Ovary (tissue), 10 donors: ENCODE results near the gene ARVCF. TPM values are rescaled to one million over a fixed set of nuclear protein-coding genes. Genes with fewer than 3 reads are reported as not detected.

Experiments
- DNase-seq, 5 donors: peaks; one replicate each; pipeline ENCODE4 v3.0.0-alpha.2; 2019 to 2020
- H3K27ac ChIP-seq, 2 donors: fragments of 200-600 bp; one replicate each; pipeline versions ENCODE4 v1.5.1 to v1.8.0; 2019 to 2022
- H3K27me3 ChIP-seq: fragments of 200-600 bp; one replicate; pipeline ENCODE4 v1.8.0; 2022
- H3K36me3 ChIP-seq: fragments of 200-600 bp; sonication (generic); one replicate; pipeline ENCODE4 v1.5.1; 2019
- H3K4me1 ChIP-seq: one replicate; pipeline ENCODE4 v1.8.1; 2013; ENCODE audit warnings: mild to moderate bottlenecking, moderate library complexity; ENCODE audit not compliant: insufficient read depth
- H3K4me3 ChIP-seq: fragments of 200-600 bp; sonication (generic); one replicate; pipeline ENCODE4 v1.5.1; 2017
- H3K9me3 ChIP-seq, 2 donors: fragments of 200-600 bp in 1 of 2; sonication (generic) in 1 of 2; one replicate each; pipeline versions ENCODE4 v1.5.1 to v1.8.1; 2013 to 2019; ENCODE audit warnings: mild to moderate bottlenecking in 1 of 2, moderate library complexity in 1 of 2
- EP300 ChIP-seq: sonication (generic); formaldehyde crosslinking; IDR thresholded peaks from one replicate; pipeline ENCODE4 v1.6.1; 2017; ENCODE audit warnings: antibody characterized with exemption
- POLR2A ChIP-seq: fragments of 450-650 bp; IDR thresholded peaks from one replicate; pipeline ENCODE4 v1.6.1; 2017; ENCODE audit warnings: antibody characterized with exemption, mild to moderate bottlenecking, moderate library complexity
- WGBS, 3 donors: extraction: QIAGEN DNeasy Blood & Tissue Kit in 1 of 3; methylation state at CpG; one replicate each; pipeline versions ENCODE4 v1.1.5 to v1.1.7; 2013 to 2017; 5-methylcytosine and 5-hydroxymethylcytosine counted together
- intact Hi-C, 4 donors: fragments of 100-400 bp; cut with DNase I; formaldehyde crosslinking; loops; one replicate each; pipeline versions ENCODE4 v1.11.0 to v1.15.1; 2022 to 2023
- long read RNA-seq, 3 donors: library from polyadenylated mRNA in 2 of 3; unstranded in 2 of 3; transcript quantifications; one replicate each; pipeline ENCODE4 v2.0.0 and lab custom pipeline, GENCODE V29; 2021 to 2026
- polyA plus RNA-seq, 2 donors: library from polyadenylated mRNA; stranded (reverse); fragments of 200-250 nt in 1 of 2; fragments of 350-450 nt in 1 of 2; fragmentation: Illumina TruSeq in 1 of 2; extraction: RNeasy Lipid Tissue Mini Kit (QIAGEN cat#74804) in 1 of 2; gene quantifications; one replicate each; pipeline ENCODE4 v1.2.3, GENCODE V29; 2013 to 2014
- total RNA-seq, 7 donors: library from RNA; depleted of rRNA in 2 of 7; stranded (reverse); fragments of >200 nt in 2 of 7; fragmentation: NEBNext Ultra II Directional in 3 of 7; extraction: Animal tissue kit (Norgen Biotek cat#: 25700) in 3 of 7; gene quantifications; one replicate each; pipeline versions ENCODE4 v1.1.0 to v1.2.4, GENCODE V29; 2016 to 2023
- TF ChIP-seq, protein P1 (sequence below), 3 donors: fragments of 450-650 bp in 2 of 3; fragments of 200-600 bp in 1 of 3; IDR thresholded peaks; one replicate each; pipeline versions ENCODE4 v1.5.1 to v1.8.0; 2016 to 2022; ENCODE audit warnings: antibody characterized with exemption in 3 of 3, mild to moderate bottlenecking in 1 of 3
- donor health status: DM: no; HTN: no; CAD: no; lungs with moderate emphysema.
- donor health status: DM: no; HTN: no; CAD: no.
- donor health status: Bipolar disorder and iron deficiency.
- donor health status: DM: yes; HTN: yes; CAD: no.
- donor health status: DM: no; HTN: no; CAD: no.
- donor health status: DM: yes; HTN: yes; CAD: no.

Gene ARVCF, protein sequence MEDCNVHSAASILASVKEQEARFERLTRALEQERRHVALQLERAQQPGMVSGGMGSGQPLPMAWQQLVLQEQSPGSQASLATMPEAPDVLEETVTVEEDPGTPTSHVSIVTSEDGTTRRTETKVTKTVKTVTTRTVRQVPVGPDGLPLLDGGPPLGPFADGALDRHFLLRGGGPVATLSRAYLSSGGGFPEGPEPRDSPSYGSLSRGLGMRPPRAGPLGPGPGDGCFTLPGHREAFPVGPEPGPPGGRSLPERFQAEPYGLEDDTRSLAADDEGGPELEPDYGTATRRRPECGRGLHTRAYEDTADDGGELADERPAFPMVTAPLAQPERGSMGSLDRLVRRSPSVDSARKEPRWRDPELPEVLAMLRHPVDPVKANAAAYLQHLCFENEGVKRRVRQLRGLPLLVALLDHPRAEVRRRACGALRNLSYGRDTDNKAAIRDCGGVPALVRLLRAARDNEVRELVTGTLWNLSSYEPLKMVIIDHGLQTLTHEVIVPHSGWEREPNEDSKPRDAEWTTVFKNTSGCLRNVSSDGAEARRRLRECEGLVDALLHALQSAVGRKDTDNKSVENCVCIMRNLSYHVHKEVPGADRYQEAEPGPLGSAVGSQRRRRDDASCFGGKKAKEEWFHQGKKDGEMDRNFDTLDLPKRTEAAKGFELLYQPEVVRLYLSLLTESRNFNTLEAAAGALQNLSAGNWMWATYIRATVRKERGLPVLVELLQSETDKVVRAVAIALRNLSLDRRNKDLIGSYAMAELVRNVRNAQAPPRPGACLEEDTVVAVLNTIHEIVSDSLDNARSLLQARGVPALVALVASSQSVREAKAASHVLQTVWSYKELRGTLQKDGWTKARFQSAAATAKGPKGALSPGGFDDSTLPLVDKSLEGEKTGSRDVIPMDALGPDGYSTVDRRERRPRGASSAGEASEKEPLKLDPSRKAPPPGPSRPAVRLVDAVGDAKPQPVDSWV
- total RNA-seq (10 to 100 TPM in 6 of 7 donors, 1 to 10 TPM in 1; 9.0 to 23.8 (median 14.0) TPM), polyA plus RNA-seq (10 to 100 TPM in 1 of 2 donors, under 1 TPM in 1; 0.42 to 17.4 TPM)
- long read RNA-seq, donor 1, partial matches to known transcripts = 13 of 64 reads
- long read RNA-seq, donor 1, other reads (novel, unspliced or antisense) = 50 of 64 reads
- long read RNA-seq, donor 2 = 0 reads
- long read RNA-seq, donor 3, partial matches to known transcripts = 5 of 36 reads
- long read RNA-seq, donor 3, other reads (novel, unspliced or antisense) = 30 of 36 reads

DNA sequence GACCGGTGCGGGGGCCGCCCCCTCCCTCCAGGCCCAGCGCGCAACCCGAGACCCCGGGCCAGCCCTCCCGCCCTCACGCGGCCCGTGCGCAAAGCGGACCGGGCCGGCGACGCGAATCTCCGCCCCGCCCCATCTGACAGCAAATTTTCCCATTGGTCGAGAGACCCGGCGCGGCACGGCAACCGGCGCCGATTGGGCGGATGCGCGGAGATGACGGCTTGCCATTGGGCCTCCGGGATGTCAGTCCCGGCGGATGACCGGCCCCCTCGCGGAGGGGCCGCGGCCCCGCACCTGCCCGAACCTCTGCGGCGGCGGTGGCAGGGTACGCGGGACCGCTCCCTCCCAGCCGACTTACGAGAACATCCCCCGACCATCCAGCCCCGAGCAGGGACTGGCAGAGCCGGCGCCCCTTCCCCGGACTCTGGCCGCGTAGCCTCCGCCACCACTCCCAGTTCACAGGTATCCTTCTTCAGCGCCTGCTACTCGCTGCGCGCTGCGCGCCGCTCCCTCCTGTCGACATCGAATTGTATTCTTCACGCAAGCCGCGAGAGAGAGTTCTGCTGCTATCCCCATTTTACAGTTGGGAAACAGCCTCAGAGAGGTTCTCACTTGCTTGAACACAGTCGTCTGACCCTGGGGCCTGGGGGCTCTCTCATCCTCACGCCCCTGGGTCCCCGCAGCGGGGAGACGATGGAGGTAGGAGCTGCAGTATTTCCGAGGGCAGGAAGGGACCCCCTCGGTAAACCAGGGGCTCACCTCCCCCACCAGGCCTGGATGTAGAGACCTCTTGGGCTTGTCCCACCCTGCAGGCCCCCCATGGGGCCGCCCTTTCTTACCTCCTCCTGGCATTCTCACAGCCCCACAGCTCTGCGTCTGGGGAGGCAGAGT is at the start of gene ARVCF:
Gene ARVCF (minus strand): TSS at position 90 of the 888 bp plus-strand sequence. CDS start 26,029 bp downstream, outside the sequence.
- WGBS, 3 donors = 1 to 2% (median 1%) methylated on average over 56 to 79 of the region's 79 CpGs

DNA sequence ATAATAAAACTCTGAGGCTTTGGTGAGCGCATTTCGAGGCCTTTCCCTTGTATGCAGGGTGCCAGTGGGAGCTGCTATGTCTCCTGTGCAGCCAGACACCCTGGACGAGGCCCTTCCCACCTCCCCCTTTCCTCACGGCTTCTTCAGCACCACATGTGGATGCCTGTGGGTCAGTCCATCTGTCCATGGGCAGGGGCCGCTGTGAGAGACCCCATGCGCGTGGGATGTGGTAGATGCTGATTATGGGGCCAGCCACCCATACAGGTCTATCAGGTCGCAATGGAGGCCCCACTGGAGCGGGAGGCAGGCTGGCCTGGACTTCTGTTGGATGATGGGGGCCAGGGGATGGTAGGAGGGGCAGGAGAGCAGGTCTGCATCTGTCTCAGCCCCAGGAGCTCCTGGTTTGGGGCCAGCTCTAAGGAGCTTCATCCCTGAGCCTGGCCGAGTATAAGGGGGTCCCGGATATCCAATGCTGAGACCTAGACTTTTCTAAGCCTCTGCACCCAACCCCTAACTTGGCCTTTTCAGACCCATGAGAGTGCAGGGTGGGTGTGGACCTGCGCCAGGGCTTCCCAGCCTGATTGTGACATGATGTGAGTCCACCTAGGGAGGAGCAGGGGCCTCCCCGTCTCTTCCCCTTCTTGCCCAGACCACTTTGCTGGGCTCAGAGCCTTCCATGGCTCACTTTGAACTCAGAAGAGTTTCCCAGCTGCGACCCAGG is 49.4 kb upstream of the ARVCF start:
- Histone ChIP-seq H3K4me1 (no peaks in the 10 kb centered on the region), H3K4me3 (no peak overlapping the region), H3K27ac (no peak overlapping the region), H3K9me3 (no peaks in the 10 kb centered on the region), H3K36me3 (no peaks in the 10 kb centered on the region), H3K27me3 (no peaks in the 10 kb centered on the region)
- DNase-seq = no peak
- 83 to 84% (median 83%) methylated on average over 14 of the region's 14 CpGs for WGBS, 3 donors
- TF ChIP-seq, protein P1, sequence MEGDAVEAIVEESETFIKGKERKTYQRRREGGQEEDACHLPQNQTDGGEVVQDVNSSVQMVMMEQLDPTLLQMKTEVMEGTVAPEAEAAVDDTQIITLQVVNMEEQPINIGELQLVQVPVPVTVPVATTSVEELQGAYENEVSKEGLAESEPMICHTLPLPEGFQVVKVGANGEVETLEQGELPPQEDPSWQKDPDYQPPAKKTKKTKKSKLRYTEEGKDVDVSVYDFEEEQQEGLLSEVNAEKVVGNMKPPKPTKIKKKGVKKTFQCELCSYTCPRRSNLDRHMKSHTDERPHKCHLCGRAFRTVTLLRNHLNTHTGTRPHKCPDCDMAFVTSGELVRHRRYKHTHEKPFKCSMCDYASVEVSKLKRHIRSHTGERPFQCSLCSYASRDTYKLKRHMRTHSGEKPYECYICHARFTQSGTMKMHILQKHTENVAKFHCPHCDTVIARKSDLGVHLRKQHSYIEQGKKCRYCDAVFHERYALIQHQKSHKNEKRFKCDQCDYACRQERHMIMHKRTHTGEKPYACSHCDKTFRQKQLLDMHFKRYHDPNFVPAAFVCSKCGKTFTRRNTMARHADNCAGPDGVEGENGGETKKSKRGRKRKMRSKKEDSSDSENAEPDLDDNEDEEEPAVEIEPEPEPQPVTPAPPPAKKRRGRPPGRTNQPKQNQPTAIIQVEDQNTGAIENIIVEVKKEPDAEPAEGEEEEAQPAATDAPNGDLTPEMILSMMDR (IDR thresholded peaks at IDR 0.05) = no peak
- no peak for TF ChIP-seq EP300
- TF ChIP-seq POLR2A = no peak
- intact Hi-C loops = no loop called here

More for the DNA sequence above, at the start of gene ARVCF:
- Histone ChIP-seq H3K4me3 (peak within 1 kb of the TSS; percentile 57), H3K4me1 (peaks cover 11% of the 10 kb centered on the region), H3K27me3 (no peaks in the 10 kb centered on the region), H3K9me3 (no peaks in the 10 kb centered on the region), H3K27ac (peak within 1 kb of the TSS in 1 of 2 donors; percentile 22), H3K36me3 (no peaks in the 10 kb centered on the region)
- intact Hi-C loops = loop anchor here in 2 of 4 donors (5.0 kb wide), 2 partner anchors 40 to 285 kb away; no protein-coding TSS in a partner anchor
- DNase-seq = peak; percentile 86 to 94 (median 92)
- TF ChIP-seq POLR2A (no peak), EP300 (no peak)
- TF ChIP-seq, protein P1 (IDR thresholded peaks at IDR 0.05) = peak in 2 of 3 donors; percentile 39 to 48

DNA sequence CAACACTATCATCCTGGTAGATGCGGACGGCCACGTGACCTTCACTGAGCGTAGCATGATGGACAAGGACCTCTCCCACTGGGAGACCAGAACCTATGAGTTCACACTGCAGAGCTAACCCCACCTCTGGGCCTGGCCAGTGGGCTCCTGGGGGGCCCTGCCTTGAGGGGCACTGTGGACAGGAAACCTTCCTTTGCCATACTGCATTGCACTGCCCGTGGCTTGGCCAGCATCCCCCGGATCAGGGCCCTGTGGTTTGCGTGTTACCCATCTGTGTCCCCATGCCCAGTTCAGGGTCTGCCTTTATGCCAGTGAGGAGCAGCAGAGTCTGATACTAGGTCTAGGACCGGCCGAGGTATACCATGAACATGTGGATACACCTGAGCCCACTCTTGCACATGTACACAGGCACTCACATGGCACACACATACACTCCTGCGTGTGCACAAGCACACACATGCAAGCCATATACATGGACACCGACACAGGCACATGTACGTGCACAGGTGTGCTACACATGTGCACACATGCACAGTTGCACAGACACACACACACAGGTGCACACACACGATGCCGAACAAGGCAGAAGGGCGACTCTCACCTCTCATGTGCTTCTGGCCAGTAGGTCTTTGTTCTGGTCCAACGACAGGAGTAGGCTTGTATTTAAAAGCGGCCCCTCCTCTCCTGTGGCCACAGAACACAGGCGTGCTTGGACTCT is 48.1 kb upstream of the ARVCF start:
- intact Hi-C loops = no loop called here
- WGBS, 3 donors = 86 to 89% (median 87%) methylated on average over 18 of the region's 18 CpGs
- Histone ChIP-seq H3K9me3 (no peaks in the 10 kb centered on the region), H3K4me1 (no peaks in the 10 kb centered on the region), H3K27ac (no peak overlapping the region), H3K27me3 (no peaks in the 10 kb centered on the region), H3K4me3 (no peak overlapping the region), H3K36me3 (no peaks in the 10 kb centered on the region)
- TF ChIP-seq POLR2A (no peak), EP300 (no peak)
- TF ChIP-seq, protein P1 (IDR thresholded peaks at IDR 0.05) = no peak
- no peak for DNase-seq
